ENCODE data around the gene CBX1.
A peak's percentile ranks its signal among the peaks of the same experiment; 100 is the strongest.
"Not testable (repeated sequence)": the region's sequence is repeated elsewhere in the genome, so short reads cannot be mapped to it uniquely, and the experiment has no call there.

CBX1 gene

DNA sequence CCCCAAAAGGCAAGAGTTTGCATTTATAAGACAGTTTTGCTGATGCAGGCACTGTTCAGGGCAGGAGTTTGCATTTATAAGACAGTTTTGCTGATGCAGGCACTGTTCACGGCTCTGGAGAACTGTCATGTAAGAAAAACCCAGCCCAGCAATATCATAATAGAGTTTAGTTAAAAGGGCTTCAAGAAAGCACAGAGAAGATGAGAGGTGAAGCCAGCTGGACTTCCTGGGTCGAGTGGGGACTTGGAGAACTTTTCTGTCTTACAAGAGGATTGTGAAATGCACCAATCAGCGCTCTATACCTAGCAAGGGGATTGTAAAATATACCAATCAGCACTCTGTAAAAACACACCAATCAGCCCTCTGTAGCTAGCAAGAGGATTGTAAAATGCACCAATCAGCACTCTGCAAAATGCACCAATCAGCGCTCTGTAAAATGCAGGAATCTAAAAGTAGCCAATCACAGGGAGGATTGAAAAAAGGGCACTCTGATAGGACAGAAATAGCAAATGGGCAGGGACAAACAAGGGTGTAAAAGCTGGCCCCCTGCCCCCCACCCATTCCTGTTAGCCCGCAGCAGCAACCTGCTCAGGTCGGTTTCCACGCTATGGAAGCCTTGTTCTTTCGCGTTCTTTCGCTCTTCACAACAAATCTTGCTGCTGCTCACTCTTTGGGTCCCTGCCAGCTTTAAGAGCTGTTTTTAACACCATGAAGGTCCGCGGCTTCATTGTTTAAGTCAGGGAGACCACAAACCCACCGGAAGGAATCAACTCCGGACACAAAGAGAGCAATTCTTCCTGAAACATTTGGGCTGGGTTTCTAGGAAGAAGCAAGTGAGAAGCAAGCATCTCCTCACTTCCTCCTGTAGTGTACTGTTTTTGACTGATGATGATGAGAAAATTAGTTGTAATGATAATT lies 1.8 kb upstream of the CBX1 start:
- H3K9ac ChIP-seq (ENCODE audit: low read depth in 1 of 2, low read length in 2 of 2) = no peak overlapping the region
- H3K27ac ChIP-seq (ENCODE audit: low read depth, low read length) = no peak overlapping the region
- peaks cover 6% of the 10 kb centered on the region in 2 donors for H3K4me1 ChIP-seq (ENCODE audit: control insufficient read depth in 1 of 2, insufficient read depth in 2 of 2, low read length in 2 of 2)
- H3K9me3 ChIP-seq (ENCODE audit: control insufficient read depth in 1 of 2, low read length in 2 of 2) = no peaks in the 10 kb centered on the region
- H3K4me3 ChIP-seq (ENCODE audit: low read depth in 1 of 2, low read length in 2 of 2) = no peak overlapping the region
- H3K27me3 ChIP-seq (ENCODE audit: control insufficient read depth in 1 of 2, insufficient read depth in 2 of 2, low read length in 2 of 2) = no peaks in the 10 kb centered on the region
- H3K36me3 ChIP-seq (ENCODE audit: control insufficient read depth in 1 of 2, insufficient read depth in 2 of 2, low read length in 2 of 2) = no peaks in the 10 kb centered on the region

DNA sequence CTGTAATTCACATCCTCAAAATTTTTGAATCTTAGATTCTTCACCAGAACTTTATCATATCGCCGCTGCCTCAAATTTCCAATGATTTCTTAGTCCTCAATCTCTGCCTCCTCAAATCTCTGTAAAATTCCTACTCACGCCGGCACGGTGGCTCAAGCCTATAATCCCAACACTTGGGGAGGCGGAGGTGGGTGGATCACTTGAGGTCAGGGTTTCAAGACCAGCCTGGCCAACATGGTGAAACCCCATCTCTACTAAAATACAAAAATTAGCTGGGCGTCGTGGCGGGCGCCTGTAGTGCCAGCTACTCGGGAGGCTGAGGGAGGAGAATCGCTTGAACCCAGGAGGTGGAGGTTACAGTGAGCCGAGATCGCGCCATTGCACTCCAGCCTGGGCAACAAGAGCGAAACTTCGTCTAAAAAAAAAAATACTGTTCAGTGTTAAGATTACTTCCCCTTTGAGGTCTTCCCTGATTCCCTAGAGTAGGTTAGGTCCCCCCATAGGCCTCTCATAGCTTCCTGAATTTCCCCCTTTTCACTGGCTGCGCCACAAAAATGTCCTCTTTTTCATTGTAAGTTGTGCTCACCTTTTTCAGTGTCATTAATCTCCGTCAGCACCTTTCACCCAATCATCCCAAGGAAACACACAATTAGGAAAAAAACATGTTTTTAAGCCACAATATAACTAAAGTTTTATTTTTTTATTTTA lies 919 bp upstream of the CBX1 start:
- H3K27me3 ChIP-seq (ENCODE audit: control insufficient read depth in 1 of 2, insufficient read depth in 2 of 2, low read length in 2 of 2) = no peaks in the 10 kb centered on the region
- no peak overlapping the region for H3K9ac ChIP-seq (ENCODE audit: low read depth in 1 of 2, low read length in 2 of 2)
- H3K36me3 ChIP-seq (ENCODE audit: control insufficient read depth in 1 of 2, insufficient read depth in 2 of 2, low read length in 2 of 2) = no peaks in the 10 kb centered on the region
- H3K4me3 ChIP-seq (ENCODE audit: low read depth in 1 of 2, low read length in 2 of 2) = no peak overlapping the region
- H3K4me1 ChIP-seq (ENCODE audit: control insufficient read depth in 1 of 2, insufficient read depth in 2 of 2, low read length in 2 of 2) = peaks cover 6% of the 10 kb centered on the region in 2 donors
- no peaks in the 10 kb centered on the region for H3K9me3 ChIP-seq (ENCODE audit: control insufficient read depth in 1 of 2, low read length in 2 of 2)
- no peak overlapping the region for H3K27ac ChIP-seq (ENCODE audit: low read depth, low read length)

DNA sequence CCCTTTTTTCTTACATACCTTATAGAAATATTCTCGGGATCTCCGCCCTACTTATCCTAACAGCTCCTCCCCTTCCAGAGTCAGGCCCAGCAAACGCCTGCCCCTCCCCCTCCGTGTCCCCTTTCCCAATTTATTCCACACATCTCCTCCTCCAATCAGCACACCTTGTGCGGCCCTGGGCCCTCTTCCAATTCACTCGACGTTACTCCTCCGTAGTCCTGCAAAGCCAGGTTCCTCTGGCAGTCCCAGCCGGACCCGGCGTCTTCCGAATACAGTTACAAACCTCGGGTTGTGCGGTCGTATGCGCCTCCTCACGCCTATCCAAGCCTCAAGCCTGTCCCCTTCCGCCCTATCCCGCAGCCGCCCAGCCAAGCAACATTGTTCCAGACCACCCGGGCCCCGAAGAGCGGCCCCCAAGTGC lies 677 bp downstream of the CBX1 start:
- H3K27ac ChIP-seq (ENCODE audit: low read depth, low read length) = peak overlapping the region; percentile 50
- H3K4me3 ChIP-seq (ENCODE audit: low read depth in 1 of 2, low read length in 2 of 2) = peak overlapping the region; percentile 81 to 85
- H3K9me3 ChIP-seq (ENCODE audit: control insufficient read depth in 1 of 2, low read length in 2 of 2) = no peaks in the 10 kb centered on the region

DNA sequence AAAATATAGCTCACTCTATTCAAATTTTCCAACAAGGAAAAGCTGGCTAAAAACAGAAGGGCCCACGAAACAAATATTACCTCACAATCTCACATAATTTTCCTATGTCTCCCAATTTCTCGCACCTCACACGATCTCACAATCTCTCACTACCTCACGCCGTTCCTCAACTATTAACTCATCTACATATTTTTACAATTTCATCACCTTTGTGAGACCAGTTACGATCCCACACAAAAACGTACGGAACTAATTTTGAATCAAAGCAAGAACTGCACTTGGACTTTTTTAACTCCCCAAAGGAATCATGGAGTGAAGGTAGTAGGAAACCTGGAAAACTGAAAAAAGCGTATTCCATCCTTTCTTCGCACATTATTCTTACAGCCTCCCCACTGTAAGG lies 1.1 kb downstream of the CBX1 start:
- no peak overlapping the region for H3K27ac ChIP-seq (ENCODE audit: low read depth, low read length)
- no peaks in the 10 kb centered on the region for H3K9me3 ChIP-seq (ENCODE audit: control insufficient read depth in 1 of 2, low read length in 2 of 2)
- peak overlapping the region; percentile 81 to 85 for H3K4me3 ChIP-seq (ENCODE audit: low read depth in 1 of 2, low read length in 2 of 2)
- peak overlapping the region; percentile 39 to 66 for H3K9ac ChIP-seq (ENCODE audit: low read depth in 1 of 2, low read length in 2 of 2)
- H3K4me1 ChIP-seq (ENCODE audit: control insufficient read depth in 1 of 2, insufficient read depth in 2 of 2, low read length in 2 of 2) = peaks cover 6% of the 10 kb centered on the region in 2 donors
- no peaks in the 10 kb centered on the region for H3K27me3 ChIP-seq (ENCODE audit: control insufficient read depth in 1 of 2, insufficient read depth in 2 of 2, low read length in 2 of 2)
- H3K36me3 ChIP-seq (ENCODE audit: control insufficient read depth in 1 of 2, insufficient read depth in 2 of 2, low read length in 2 of 2) = no peaks in the 10 kb centered on the region

More for the DNA sequence above, 677 bp downstream of the CBX1 start:
- Histone ChIP-seq H3K27me3 (ENCODE audit: control insufficient read depth in 1 of 2, insufficient read depth in 2 of 2, low read length in 2 of 2) (no peaks in the 10 kb centered on the region), H3K4me1 (ENCODE audit: control insufficient read depth in 1 of 2, insufficient read depth in 2 of 2, low read length in 2 of 2) (peaks cover 6% of the 10 kb centered on the region in 2 donors), H3K9ac (ENCODE audit: low read depth in 1 of 2, low read length in 2 of 2) (peak overlapping the region; percentile 39 to 66), H3K36me3 (ENCODE audit: control insufficient read depth in 1 of 2, insufficient read depth in 2 of 2, low read length in 2 of 2) (no peaks in the 10 kb centered on the region)

DNA sequence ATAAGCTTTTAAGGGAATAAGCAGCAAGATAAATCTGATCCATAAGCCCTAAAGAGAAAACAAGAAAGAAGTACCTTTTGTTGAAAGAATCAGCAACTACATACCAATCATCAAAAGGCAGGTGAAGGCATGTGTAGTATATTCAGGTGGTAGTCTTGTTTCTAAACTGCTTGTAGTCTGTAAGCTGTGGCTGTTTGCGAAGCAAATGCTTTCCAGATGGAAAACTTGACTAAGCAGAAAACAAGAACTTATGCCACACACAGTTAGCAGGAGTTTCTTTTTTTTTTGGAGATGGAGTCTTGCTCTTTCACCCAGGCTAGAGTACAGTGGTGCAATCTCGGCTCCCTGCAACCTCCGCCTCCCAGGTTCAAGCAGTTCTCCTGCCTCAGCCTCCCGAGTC lies 5.7 kb downstream of the CBX1 start:
- Histone ChIP-seq H3K36me3 (ENCODE audit: control insufficient read depth in 1 of 2, insufficient read depth in 2 of 2, low read length in 2 of 2) (no peaks in the 10 kb centered on the region), H3K27me3 (ENCODE audit: control insufficient read depth in 1 of 2, insufficient read depth in 2 of 2, low read length in 2 of 2) (no peaks in the 10 kb centered on the region), H3K9ac (ENCODE audit: low read depth in 1 of 2, low read length in 2 of 2) (no peak overlapping the region), H3K4me1 (ENCODE audit: control insufficient read depth in 1 of 2, insufficient read depth in 2 of 2, low read length in 2 of 2) (peaks cover 6% of the 10 kb centered on the region in 2 donors), H3K4me3 (ENCODE audit: low read depth in 1 of 2, low read length in 2 of 2) (no peak overlapping the region), H3K27ac (ENCODE audit: low read depth, low read length) (no peak overlapping the region), H3K9me3 (ENCODE audit: control insufficient read depth in 1 of 2, low read length in 2 of 2) (no peaks in the 10 kb centered on the region)

DNA sequence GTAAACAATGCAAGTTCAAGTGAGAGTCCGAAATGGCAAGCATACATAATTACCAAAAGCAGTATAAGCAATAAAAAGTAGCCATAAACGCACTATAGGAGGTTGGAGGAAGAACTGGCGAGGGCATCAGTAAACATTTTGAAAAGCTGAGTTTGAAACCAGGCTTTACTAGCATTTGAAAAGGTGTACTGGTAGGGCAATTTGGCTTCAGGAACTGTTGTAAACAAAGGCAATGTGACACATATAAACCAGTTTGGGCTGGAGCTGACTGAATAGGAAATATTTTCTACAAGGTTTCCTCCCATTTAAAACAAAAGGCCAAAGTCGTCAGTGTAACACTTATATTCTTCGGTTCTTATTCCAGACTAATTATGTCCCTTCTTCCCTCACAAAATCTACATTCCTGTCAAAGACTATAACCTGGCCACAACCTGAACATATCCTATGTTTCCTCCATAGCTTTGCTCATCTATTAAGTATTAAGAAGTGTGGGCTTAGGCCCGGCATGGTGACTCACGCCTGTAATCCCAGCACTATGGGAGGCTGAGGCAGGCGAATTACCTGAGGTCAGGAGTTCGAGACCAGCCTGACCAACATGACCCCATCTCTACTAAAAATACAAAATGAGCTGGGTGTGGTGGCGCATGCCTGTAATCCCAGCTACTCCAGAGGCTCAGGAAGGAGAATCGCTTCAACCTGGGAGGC lies 7.8 kb downstream of the CBX1 start:
- H3K9ac ChIP-seq (ENCODE audit: low read depth in 1 of 2, low read length in 2 of 2) = no peak overlapping the region
- H3K27me3 ChIP-seq (ENCODE audit: control insufficient read depth in 1 of 2, insufficient read depth in 2 of 2, low read length in 2 of 2) = no peaks in the 10 kb centered on the region
- H3K4me1 ChIP-seq (ENCODE audit: control insufficient read depth in 1 of 2, insufficient read depth in 2 of 2, low read length in 2 of 2) = no peaks in the 10 kb centered on the region
- H3K9me3 ChIP-seq (ENCODE audit: control insufficient read depth in 1 of 2, low read length in 2 of 2) = no peaks in the 10 kb centered on the region
- no peaks in the 10 kb centered on the region for H3K36me3 ChIP-seq (ENCODE audit: control insufficient read depth in 1 of 2, insufficient read depth in 2 of 2, low read length in 2 of 2)
- H3K4me3 ChIP-seq (ENCODE audit: low read depth in 1 of 2, low read length in 2 of 2) = no peak overlapping the region
- no peak overlapping the region for H3K27ac ChIP-seq (ENCODE audit: low read depth, low read length)

DNA sequence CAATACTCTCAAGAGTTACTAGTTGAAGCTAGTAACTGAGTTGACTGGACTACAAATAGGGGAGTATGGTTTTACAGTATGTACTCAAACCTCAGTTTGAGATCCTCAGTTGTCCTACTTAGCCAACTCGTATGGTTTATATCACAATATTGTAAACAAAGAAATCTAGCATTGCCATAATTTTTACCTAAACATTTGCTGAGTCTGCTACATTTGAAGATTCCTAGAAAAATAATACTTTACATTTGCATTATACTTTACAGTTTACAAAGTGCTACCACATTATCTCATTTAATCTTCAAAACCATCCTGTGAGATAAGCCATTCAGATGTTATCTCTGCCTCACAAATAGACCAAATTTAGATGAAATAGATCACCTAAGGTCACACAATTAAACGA lies 16.3 kb downstream of the CBX1 start:
- H3K27ac ChIP-seq (ENCODE audit: low read depth, low read length) = no peak overlapping the region
- no peaks in the 10 kb centered on the region for H3K9me3 ChIP-seq (ENCODE audit: control insufficient read depth in 1 of 2, low read length in 2 of 2)
- no peak overlapping the region for H3K9ac ChIP-seq (ENCODE audit: low read depth in 1 of 2, low read length in 2 of 2)
- no peaks in the 10 kb centered on the region for H3K27me3 ChIP-seq (ENCODE audit: control insufficient read depth in 1 of 2, insufficient read depth in 2 of 2, low read length in 2 of 2)
- H3K36me3 ChIP-seq (ENCODE audit: control insufficient read depth in 1 of 2, insufficient read depth in 2 of 2, low read length in 2 of 2) = no peaks in the 10 kb centered on the region
- H3K4me1 ChIP-seq (ENCODE audit: control insufficient read depth in 1 of 2, insufficient read depth in 2 of 2, low read length in 2 of 2) = peaks cover 2 to 7% of the 10 kb centered on the region in 2 donors
- H3K4me3 ChIP-seq (ENCODE audit: low read depth in 1 of 2, low read length in 2 of 2) = no peak overlapping the region

DNA sequence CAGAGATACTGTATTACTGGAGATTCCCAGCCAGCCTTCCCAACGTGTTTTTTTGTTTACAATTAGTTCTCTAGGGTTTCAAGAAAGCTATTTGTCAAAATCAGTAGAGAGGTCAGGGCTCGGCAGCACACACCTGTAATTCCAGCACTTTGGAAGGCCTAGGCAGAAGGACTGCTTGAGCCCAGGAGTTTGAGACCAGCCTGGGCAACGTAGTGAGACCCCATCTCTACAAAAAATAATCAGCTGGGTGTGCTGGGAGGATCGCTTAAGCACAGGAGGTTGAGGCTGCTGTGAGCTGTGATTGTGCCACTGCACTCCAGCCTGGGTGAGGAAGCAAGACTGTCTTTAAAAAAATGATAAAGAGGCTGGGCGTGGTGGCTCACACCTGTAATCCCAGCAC lies 19.4 kb downstream of the CBX1 start:
- Histone ChIP-seq H3K27me3 (ENCODE audit: control insufficient read depth in 1 of 2, insufficient read depth in 2 of 2, low read length in 2 of 2) (no peaks in the 10 kb centered on the region), H3K27ac (ENCODE audit: low read depth, low read length) (no peak overlapping the region), H3K4me1 (ENCODE audit: control insufficient read depth in 1 of 2, insufficient read depth in 2 of 2, low read length in 2 of 2) (peaks cover 3 to 7% of the 10 kb centered on the region in 2 donors), H3K9ac (ENCODE audit: low read depth in 1 of 2, low read length in 2 of 2) (no peak overlapping the region), H3K36me3 (ENCODE audit: control insufficient read depth in 1 of 2, insufficient read depth in 2 of 2, low read length in 2 of 2) (no peaks in the 10 kb centered on the region), H3K4me3 (ENCODE audit: low read depth in 1 of 2, low read length in 2 of 2) (no peak overlapping the region), H3K9me3 (ENCODE audit: control insufficient read depth in 1 of 2, low read length in 2 of 2) (no peaks in the 10 kb centered on the region)

DNA sequence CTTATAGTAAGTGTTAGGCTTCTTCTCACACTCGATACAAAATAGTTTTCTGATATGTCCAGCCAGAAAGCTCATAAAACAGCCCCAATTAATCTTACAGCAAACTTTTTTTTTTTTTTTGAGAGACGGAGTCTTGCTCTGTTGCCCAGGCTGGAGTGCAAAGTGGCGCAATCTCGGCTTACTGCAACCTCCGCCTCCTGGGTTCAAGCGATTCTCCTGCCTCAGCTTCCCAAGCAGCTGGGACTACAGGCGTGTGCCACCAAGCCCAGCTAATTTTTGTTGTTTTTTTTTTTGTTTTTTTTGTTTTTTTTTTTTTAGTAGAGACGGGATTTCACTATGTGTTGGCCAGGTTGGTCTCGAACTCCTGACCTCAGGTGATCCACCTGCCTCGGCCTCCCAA lies 24.1 kb downstream of the CBX1 start:
- peaks cover 0 to 17% of the 10 kb centered on the region in 2 donors for H3K36me3 ChIP-seq (ENCODE audit: control insufficient read depth in 1 of 2, insufficient read depth in 2 of 2, low read length in 2 of 2)
- not testable (repeated sequence) for H3K4me3 ChIP-seq (ENCODE audit: low read depth in 1 of 2, low read length in 2 of 2); H3K4me1 ChIP-seq (ENCODE audit: control insufficient read depth in 1 of 2, insufficient read depth in 2 of 2, low read length in 2 of 2); H3K9me3 ChIP-seq (ENCODE audit: control insufficient read depth in 1 of 2, low read length in 2 of 2); H3K27ac ChIP-seq (ENCODE audit: low read depth, low read length); H3K27me3 ChIP-seq (ENCODE audit: control insufficient read depth in 1 of 2, insufficient read depth in 2 of 2, low read length in 2 of 2); H3K9ac ChIP-seq (ENCODE audit: low read depth in 1 of 2, low read length in 2 of 2)
